GM12875 (cell line): Measurements from ENCODE around the gene FAM200B.

Experiments
- H3K4me3 ChIP-seq: one replicate; pipeline ENCODE4 v1.5.1; 2011; ENCODE audit warnings: low read depth, low read length, control low read depth
- TF ChIP-seq, protein P1 (sequence below): IDR thresholded peaks from 2 replicates; pipeline ENCODE4 v1.5.1; 2011; ENCODE audit warnings: low read depth, mild to moderate bottlenecking, control low read depth, inconsistent platforms, low read length, moderate library complexity, borderline replicate concordance; ENCODE audit not compliant: insufficient read depth

The FAM200B gene

GRCh38 chr4:15688051-15688450 is 6.4 kb downstream of the FAM200B start:
- TF ChIP-seq, protein P1, sequence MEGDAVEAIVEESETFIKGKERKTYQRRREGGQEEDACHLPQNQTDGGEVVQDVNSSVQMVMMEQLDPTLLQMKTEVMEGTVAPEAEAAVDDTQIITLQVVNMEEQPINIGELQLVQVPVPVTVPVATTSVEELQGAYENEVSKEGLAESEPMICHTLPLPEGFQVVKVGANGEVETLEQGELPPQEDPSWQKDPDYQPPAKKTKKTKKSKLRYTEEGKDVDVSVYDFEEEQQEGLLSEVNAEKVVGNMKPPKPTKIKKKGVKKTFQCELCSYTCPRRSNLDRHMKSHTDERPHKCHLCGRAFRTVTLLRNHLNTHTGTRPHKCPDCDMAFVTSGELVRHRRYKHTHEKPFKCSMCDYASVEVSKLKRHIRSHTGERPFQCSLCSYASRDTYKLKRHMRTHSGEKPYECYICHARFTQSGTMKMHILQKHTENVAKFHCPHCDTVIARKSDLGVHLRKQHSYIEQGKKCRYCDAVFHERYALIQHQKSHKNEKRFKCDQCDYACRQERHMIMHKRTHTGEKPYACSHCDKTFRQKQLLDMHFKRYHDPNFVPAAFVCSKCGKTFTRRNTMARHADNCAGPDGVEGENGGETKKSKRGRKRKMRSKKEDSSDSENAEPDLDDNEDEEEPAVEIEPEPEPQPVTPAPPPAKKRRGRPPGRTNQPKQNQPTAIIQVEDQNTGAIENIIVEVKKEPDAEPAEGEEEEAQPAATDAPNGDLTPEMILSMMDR, result no peak
- no peak overlapping the region for H3K4me3 ChIP-seq

- no peak overlapping the region for H3K4me3 ChIP-seq
- TF ChIP-seq, protein P1, result no peak
These were observed 7.9 kb downstream of the FAM200B start for GRCh38 chr4:15689540-15689939.

- TF ChIP-seq, protein P1, result no peak
- no peak overlapping the region for H3K4me3 ChIP-seq
These were observed 8.6 kb downstream of the FAM200B start for GRCh38 chr4:15690020-15690809.

- TF ChIP-seq, protein P1, result no peak
- no peak overlapping the region for H3K4me3 ChIP-seq
These were observed 9.9 kb downstream of the FAM200B start for GRCh38 chr4:15691346-15692135.

DNA sequence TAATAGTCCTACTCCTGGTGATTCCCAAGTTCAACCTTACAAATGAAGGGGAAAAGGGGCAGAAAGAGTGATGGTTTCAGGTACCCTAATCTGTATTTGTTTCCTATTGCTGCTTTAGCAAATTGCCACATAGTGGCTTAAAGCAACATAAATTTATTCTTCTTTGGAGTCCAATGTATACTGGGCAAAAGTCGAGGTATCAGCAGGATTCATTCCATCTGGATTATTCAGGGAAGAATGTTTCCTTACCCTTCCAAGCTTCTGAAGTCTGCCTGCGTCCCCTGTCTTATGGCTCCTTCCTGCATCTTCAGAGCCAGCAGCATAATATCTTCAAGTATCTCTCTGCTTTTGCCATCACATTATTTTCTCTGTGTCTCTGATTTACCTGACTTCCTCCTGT is 11.0 kb downstream of the FAM200B start:
- TF ChIP-seq, protein P1, result no peak
- no peak overlapping the region for H3K4me3 ChIP-seq

GRCh38 chr4:15694431-15694830 is 12.8 kb downstream of the FAM200B start:
- TF ChIP-seq, protein P1, result no peak
- H3K4me3 ChIP-seq, result no peak overlapping the region

DNA sequence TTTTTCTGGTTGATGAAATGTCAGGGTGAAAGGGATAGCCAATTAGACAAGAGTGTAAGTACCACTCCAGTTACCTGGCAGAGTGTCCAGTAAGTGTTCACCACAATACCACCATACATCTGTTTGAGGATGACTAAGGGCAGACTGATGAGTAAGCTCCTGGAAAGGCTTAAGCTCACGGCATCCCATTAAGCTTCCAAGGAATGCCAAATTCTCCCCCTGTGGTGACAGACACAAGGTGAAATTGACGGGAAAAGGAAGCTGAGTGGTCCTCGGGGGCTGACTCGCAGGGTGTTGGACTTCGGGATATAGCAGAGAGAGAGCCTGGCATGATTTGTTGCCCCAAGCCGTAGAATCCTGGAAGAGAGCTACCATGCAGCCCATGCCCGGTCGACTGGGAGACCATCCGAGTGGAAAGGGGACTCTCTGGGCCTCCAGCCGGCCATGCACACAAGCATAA is 13.6 kb downstream of the FAM200B start:
- TF ChIP-seq, protein P1, result no peak
- no peak overlapping the region for H3K4me3 ChIP-seq
